Body of pancreas (tissue), 4 donors: Measurements from ENCODE around the gene ADAM11.

Experiments used
- POLR2A ChIP-seq, 3 donors: fragments of 450-650 bp; IDR thresholded peaks; one replicate each; pipeline ENCODE4 v1.6.1; 2016; ENCODE audit warnings: antibody characterized with exemption in 3 of 3, mild to moderate bottlenecking in 2 of 3
- TF ChIP-seq, protein P1 (sequence below), 7 experiments: fragments of 450-650 bp in 4 of 7; fragments of 200-600 bp in 3 of 7; sonication (generic) in 3 of 7; IDR thresholded peaks; one replicate each; pipeline ENCODE4 v1.5.1; 2016 to 2019; ENCODE audit warnings: antibody characterized with exemption in 7 of 7

DNA sequence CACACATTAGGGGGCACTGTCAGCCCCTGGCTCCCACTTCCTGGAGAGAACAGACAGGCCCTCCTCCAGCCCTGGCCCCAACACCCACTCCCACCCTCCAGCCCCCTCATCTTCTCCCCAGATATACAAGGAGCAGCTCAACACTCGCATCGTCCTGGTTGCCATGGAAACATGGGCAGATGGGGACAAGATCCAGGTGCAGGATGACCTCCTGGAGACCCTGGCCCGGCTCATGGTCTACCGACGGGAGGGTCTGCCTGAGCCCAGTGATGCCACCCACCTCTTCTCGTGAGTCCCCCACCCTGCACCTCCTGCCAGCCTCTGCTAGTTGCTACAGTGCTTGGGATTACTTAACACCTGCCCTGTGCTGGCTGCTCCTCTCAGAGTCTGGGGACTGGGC lies 14.4 kb downstream of the ADAM11 start:
- no peak for TF ChIP-seq POLR2A (IDR thresholded peaks at IDR 0.05)
- TF ChIP-seq, protein P1, sequence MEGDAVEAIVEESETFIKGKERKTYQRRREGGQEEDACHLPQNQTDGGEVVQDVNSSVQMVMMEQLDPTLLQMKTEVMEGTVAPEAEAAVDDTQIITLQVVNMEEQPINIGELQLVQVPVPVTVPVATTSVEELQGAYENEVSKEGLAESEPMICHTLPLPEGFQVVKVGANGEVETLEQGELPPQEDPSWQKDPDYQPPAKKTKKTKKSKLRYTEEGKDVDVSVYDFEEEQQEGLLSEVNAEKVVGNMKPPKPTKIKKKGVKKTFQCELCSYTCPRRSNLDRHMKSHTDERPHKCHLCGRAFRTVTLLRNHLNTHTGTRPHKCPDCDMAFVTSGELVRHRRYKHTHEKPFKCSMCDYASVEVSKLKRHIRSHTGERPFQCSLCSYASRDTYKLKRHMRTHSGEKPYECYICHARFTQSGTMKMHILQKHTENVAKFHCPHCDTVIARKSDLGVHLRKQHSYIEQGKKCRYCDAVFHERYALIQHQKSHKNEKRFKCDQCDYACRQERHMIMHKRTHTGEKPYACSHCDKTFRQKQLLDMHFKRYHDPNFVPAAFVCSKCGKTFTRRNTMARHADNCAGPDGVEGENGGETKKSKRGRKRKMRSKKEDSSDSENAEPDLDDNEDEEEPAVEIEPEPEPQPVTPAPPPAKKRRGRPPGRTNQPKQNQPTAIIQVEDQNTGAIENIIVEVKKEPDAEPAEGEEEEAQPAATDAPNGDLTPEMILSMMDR (IDR thresholded peaks at IDR 0.05), result no peak
